ENCODE results near the gene PDZD4.

Gene PDZD4

GRCh38 chrX:153831429-153832150 lies 1.2 kb upstream of the PDZD4 start:
- TF ChIP-seq GATA3 (IDR thresholded peaks at IDR 0.05; ENCODE audit: low read depth, low read length) (no peak), GATA2 (IDR thresholded peaks at IDR 0.05; ENCODE audit: low read depth, low read length) (no peak)

- TF ChIP-seq GATA3 (IDR thresholded peaks at IDR 0.05; ENCODE audit: low read depth, low read length) (no peak), GATA2 (IDR thresholded peaks at IDR 0.05; ENCODE audit: low read depth, low read length) (no peak)
Observed at GRCh38 chrX:153830640-153831428, 490 bp upstream of the PDZD4 start.

DNA sequence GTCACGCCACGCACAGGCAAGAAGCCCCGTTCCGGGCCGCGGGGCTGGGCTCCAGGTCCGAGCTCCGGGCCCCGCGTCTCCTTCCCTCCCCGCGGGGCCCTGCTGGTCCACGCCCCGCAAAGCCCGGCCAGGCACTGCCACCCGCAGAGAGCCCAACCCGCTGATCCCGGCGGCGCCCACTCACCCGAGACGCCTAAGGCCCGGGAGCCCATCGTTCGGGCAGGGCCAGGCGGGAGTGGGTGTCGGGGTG lies 870 bp downstream of the PDZD4 start:
- TF ChIP-seq GATA3 (IDR thresholded peaks at IDR 0.05; ENCODE audit: low read depth, low read length), result no peak
- TF ChIP-seq GATA2 (IDR thresholded peaks at IDR 0.05; ENCODE audit: low read depth, low read length), result no peak

DNA sequence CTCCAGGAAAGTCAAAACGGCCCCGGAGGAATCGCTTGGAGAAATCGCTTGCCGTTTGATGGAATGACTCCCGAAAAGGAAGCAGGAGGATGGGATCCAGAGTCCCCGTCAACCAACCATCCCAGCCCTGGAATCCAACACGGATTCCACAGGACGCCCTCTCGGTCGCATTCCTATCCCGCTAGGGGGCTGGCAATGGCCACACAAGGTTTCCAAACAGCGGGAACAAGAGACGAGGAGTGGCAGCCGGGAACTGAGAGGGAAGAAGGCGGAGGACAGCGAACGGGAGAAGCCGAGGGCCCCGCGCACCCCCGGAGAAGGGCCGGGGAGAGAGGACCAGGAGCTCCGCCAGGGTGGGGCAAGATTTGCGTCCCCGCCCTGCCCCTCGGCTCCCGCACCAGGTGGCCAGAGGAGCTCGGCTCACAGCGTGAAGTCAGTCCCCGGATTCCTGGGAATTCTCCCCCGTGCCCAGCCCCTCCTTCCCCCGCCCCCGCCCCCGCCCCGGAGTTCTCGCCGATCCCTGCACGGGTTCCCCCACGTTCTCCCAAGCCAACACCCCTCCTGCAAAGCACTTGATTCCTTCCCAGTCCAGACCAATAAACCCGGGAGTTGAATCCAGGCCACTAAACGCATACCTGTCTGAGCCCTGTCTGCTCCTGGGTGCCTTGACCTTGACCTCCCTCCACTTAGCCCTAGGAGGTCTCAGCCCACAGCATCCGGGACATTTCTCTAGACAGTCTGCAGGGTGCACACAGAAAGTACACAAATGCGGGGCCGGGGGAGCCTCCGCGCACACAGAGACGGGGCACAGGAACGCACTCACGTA lies 1.4 kb downstream of the PDZD4 start:
- TF ChIP-seq GATA2 (IDR thresholded peaks at IDR 0.05; ENCODE audit: low read depth, low read length) (no peak), GATA3 (IDR thresholded peaks at IDR 0.05; ENCODE audit: low read depth, low read length) (no peak)

- no peak for TF ChIP-seq GATA3 (IDR thresholded peaks at IDR 0.05; ENCODE audit: low read depth, low read length)
- TF ChIP-seq GATA2 (IDR thresholded peaks at IDR 0.05; ENCODE audit: low read depth, low read length), result no peak
Observed at GRCh38 chrX:153828308-153828707, 2.0 kb downstream of the PDZD4 start.

DNA sequence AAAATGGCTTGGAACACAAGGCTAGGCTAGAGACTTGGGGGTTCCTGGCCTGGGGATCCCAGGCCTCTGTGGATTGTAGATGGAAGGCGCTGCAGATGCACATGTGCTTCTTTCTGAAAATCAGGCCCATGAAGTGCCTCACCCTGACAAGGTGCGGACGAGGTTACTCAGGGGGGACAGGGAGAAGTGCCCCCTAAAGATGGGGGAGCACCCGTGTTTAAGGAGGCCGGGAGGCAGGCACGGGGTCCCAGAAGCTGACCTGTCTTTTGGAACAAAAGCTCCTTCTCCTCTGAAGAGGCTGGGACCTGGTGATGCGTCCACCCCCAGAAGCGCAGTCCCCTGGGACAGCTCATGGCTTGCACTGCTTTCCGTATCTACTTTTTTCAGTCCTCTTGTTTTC lies 2.4 kb downstream of the PDZD4 start:
- TF ChIP-seq GATA3 (IDR thresholded peaks at IDR 0.05; ENCODE audit: low read depth, low read length) (no peak), GATA2 (IDR thresholded peaks at IDR 0.05; ENCODE audit: low read depth, low read length) (no peak)

GRCh38 chrX:153827016-153827415 lies 3.3 kb downstream of the PDZD4 start:
- TF ChIP-seq GATA2 (IDR thresholded peaks at IDR 0.05; ENCODE audit: low read depth, low read length) (no peak), GATA3 (IDR thresholded peaks at IDR 0.05; ENCODE audit: low read depth, low read length) (no peak)

GRCh38 chrX:153825042-153825441 lies 5.3 kb downstream of the PDZD4 start:
- no peak for TF ChIP-seq GATA3 (IDR thresholded peaks at IDR 0.05; ENCODE audit: low read depth, low read length)
- TF ChIP-seq GATA2 (IDR thresholded peaks at IDR 0.05; ENCODE audit: low read depth, low read length), result no peak

- TF ChIP-seq GATA2 (IDR thresholded peaks at IDR 0.05; ENCODE audit: low read depth, low read length), result no peak
- TF ChIP-seq GATA3 (IDR thresholded peaks at IDR 0.05; ENCODE audit: low read depth, low read length), result no peak
Observed at GRCh38 chrX:153824348-153824747, 6.0 kb downstream of the PDZD4 start.

DNA sequence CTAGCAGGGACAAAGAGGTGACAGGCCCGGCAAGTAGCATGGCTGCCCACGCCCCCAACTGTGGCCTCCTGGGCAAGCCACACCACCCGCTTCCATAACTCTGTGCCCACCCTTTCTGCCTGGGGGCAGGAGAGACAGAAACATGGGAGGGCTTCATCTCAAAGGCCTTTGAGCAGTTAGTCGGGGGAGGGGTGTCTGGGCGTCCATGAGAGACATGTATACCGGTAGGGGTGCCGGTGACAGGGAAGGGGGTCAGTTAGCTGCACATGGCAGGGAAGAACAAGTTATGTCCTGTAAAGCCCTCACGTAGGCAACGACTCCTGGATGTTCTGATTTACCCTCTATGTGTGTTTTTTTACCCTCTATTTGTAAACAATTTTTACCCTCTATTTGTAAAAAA lies 9.3 kb downstream of the PDZD4 start:
- no peak for TF ChIP-seq GATA2 (IDR thresholded peaks at IDR 0.05; ENCODE audit: low read depth, low read length)
- TF ChIP-seq GATA3 (IDR thresholded peaks at IDR 0.05; ENCODE audit: low read depth, low read length), result no peak

- no peak for TF ChIP-seq GATA2 (IDR thresholded peaks at IDR 0.05; ENCODE audit: low read depth, low read length)
- TF ChIP-seq GATA3 (IDR thresholded peaks at IDR 0.05; ENCODE audit: low read depth, low read length), result no peak
Observed at GRCh38 chrX:153820601-153821000, 9.7 kb downstream of the PDZD4 start.

DNA sequence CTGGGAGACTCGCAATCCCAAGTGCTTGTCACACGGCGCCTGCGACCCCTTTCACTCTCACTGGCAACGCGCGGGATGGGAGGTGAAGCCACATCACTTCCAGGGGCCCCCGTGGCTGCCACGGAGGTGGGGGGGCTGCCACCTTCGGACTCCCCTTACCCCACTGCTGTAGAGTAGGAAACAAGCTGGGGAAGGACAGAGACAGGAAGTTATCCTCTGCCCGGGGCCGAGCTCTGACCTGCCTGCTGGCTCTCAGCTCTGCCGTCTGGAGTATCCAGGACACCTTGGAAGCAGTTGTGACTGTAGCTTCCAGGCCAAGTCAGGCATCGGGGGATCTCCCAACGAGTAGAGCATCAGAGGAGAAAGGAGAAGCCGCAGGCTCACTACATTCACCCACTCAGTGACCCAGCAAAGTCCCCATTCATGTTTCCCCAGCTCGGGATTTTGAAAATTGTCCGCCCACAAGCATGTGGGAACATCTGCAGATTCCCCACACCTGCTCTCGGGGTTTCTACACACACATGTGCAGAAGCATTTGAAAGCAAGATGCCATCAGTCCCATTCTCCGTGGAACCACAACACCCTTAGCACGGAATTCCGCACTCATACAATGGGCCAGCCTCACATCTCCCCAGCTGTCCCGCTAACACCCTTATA lies 10.8 kb downstream of the PDZD4 start:
- TF ChIP-seq GATA3 (IDR thresholded peaks at IDR 0.05; ENCODE audit: low read depth, low read length), result no peak
- TF ChIP-seq GATA2 (IDR thresholded peaks at IDR 0.05; ENCODE audit: low read depth, low read length), result no peak

DNA sequence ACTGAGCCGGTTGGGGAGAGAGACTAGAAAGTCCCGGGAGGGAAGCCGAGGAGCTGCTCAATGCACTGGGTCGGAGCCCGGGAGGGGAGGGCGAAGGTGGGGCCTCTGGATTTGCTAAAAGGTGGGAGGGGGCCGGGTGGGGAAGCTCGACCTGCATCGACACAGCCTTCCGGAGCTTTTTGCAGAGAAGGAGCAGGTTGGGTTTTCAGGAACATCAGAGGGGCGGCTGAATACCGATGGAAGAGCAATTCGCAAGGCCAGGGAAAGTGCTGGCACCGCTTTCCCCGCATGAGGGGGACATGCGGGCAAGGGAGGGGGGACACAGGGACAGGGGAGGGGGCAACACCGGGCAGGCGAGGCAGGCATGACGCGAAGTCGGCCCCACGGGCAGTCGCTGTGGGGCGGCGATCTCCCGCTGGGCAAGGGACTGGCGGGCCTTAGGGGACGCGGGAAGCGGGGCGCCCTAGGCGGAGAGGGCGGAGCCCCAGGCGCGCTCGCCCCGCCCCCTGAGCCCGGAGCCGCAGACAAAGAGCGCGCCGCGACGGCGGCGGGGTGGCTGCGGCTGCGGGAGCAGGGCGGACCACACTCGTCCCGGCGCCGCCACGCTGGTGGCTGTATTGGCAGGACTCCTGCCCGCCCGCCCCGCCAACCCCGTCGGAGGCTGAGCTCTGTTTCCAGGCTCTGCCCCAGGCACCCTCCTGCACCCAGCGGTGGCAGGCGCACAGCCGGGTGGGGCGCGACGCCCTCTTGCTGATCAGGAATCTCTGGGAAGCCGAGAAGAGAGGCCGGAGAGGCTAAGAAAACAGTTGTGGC lies 11.6 kb downstream of the PDZD4 start:
- TF ChIP-seq GATA2 (IDR thresholded peaks at IDR 0.05; ENCODE audit: low read depth, low read length) (no peak), GATA3 (IDR thresholded peaks at IDR 0.05; ENCODE audit: low read depth, low read length) (no peak)
